HCT116 (cell line): ENCODE data around the gene LGMN.

Experiments used
- ATF3 ChIP-seq: IDR thresholded peaks from 2 replicates; pipeline ENCODE4 v1.6.1; 2012
- CTCF ChIP-seq, 3 experiments: fragments of 200-600 bp in 1 of 3; sonication (generic) in 1 of 3; IDR thresholded peaks in 2 of 3; conservative IDR thresholded peaks in 1 of 3; 2 replicates each; pipeline ENCODE4 v1.5.1; 2012 to 2017; ENCODE audit warnings: low read depth in 2 of 3, low read length in 2 of 3, antibody characterized with exemption in 1 of 3, borderline replicate concordance in 1 of 3, control low read depth in 1 of 3, mild to moderate bottlenecking in 1 of 3, mixed read lengths in 1 of 3, mixed run types in 1 of 3, moderate library complexity in 1 of 3; ENCODE audit not compliant: insufficient read depth in 1 of 3
- ELF1 ChIP-seq: IDR thresholded peaks from 2 replicates; pipeline ENCODE4 v1.6.1; 2012; ENCODE audit warnings: low read depth, borderline replicate concordance
- EZH2 ChIP-seq: fragments of 200-600 bp; sonication (generic); IDR thresholded peaks from 2 replicates; pipeline ENCODE4 v1.6.1; 2017; ENCODE audit warnings: antibody characterized with exemption, mixed run types
- POLR2A ChIP-seq: IDR thresholded peaks from 2 replicates; pipeline ENCODE4 v1.7.0; 2011; ENCODE audit warnings: borderline replicate concordance; ENCODE audit not compliant: insufficient read depth, insufficient read length; ENCODE audit errors: extremely low read depth
- POLR2AphosphoS5 ChIP-seq: IDR thresholded peaks from 2 replicates; pipeline ENCODE4 v1.6.1; 2011; ENCODE audit warnings: mild to moderate bottlenecking, low read depth, low read length, moderate library complexity
- RAD21 ChIP-seq: IDR thresholded peaks from 2 replicates; pipeline ENCODE4 v1.6.1; 2012; ENCODE audit warnings: low read depth, mild to moderate bottlenecking
- SP1 ChIP-seq: IDR thresholded peaks from 2 replicates; pipeline ENCODE4 v1.6.1; 2012; ENCODE audit warnings: low read depth
- SRF ChIP-seq: IDR thresholded peaks from 2 replicates; pipeline ENCODE4 v1.6.1; 2012; ENCODE audit warnings: low read depth
- TCF7L2 ChIP-seq: IDR thresholded peaks from 2 replicates; pipeline ENCODE4 v1.7.0; 2011; ENCODE audit warnings: borderline replicate concordance, inconsistent platforms; ENCODE audit not compliant: insufficient read depth, insufficient read length; ENCODE audit errors: extremely low read depth
- ZNF274 ChIP-seq: fragments of 200-500 bp; sonication (Bioruptor generic); IDR thresholded peaks from 2 replicates; pipeline ENCODE4 v1.6.1; 2014; ENCODE audit warnings: mild to moderate bottlenecking, low read depth, low read length, inconsistent platforms
- TF ChIP-seq, protein P1 (sequence below): IDR thresholded peaks from 2 replicates; pipeline ENCODE4 v1.6.1; 2012; ENCODE audit warnings: low read depth
- TF ChIP-seq, protein P2 (sequence below): IDR thresholded peaks from 2 replicates; pipeline ENCODE4 v1.6.1; 2012

- TF ChIP-seq POLR2AphosphoS5 (no peak), CTCF (IDR thresholded peaks at IDR 0.05 in 2 of 3, conservative IDR thresholded peaks at IDR 0.05 in 1 of 3; ENCODE audit: borderline replicate concordance in 1 of 3, insufficient read depth in 1 of 3, low read depth in 2 of 3, low read length in 2 of 3) (no peak), RAD21 (no peak), SRF (no peak), SP1 (no peak), TCF7L2 (no peak), ATF3 (no peak), EZH2 (no peak), ELF1 (no peak), POLR2A (no peak), ZNF274 (no peak)
- TF ChIP-seq, protein P1, sequence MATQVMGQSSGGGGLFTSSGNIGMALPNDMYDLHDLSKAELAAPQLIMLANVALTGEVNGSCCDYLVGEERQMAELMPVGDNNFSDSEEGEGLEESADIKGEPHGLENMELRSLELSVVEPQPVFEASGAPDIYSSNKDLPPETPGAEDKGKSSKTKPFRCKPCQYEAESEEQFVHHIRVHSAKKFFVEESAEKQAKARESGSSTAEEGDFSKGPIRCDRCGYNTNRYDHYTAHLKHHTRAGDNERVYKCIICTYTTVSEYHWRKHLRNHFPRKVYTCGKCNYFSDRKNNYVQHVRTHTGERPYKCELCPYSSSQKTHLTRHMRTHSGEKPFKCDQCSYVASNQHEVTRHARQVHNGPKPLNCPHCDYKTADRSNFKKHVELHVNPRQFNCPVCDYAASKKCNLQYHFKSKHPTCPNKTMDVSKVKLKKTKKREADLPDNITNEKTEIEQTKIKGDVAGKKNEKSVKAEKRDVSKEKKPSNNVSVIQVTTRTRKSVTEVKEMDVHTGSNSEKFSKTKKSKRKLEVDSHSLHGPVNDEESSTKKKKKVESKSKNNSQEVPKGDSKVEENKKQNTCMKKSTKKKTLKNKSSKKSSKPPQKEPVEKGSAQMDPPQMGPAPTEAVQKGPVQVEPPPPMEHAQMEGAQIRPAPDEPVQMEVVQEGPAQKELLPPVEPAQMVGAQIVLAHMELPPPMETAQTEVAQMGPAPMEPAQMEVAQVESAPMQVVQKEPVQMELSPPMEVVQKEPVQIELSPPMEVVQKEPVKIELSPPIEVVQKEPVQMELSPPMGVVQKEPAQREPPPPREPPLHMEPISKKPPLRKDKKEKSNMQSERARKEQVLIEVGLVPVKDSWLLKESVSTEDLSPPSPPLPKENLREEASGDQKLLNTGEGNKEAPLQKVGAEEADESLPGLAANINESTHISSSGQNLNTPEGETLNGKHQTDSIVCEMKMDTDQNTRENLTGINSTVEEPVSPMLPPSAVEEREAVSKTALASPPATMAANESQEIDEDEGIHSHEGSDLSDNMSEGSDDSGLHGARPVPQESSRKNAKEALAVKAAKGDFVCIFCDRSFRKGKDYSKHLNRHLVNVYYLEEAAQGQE: no peak
- TF ChIP-seq, protein P2, sequence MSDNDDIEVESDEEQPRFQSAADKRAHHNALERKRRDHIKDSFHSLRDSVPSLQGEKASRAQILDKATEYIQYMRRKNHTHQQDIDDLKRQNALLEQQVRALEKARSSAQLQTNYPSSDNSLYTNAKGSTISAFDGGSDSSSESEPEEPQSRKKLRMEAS: no peak
These were observed 46.1 kb upstream of the LGMN start for GRCh38 chr14:92794547-92794941.
